ENCODE measurements around the gene MEIOSIN.

The MEIOSIN gene

GRCh38 chr19:45711851-45712698 lies 21.2 kb upstream of the MEIOSIN start:
- POLR2A ChIA-PET, result no interaction called here
- CTCF ChIA-PET, result interaction anchor here (1.9 to 10.9 kb wide), 2 partner anchors 19 to 20 kb away, joined by 9 to 96 read pairs; partner anchors contain the start of genes QPCTL and SNRPD2
- DNase-seq (ENCODE audit: extremely low spot score), result no peak
- TF ChIP-seq, protein P1, sequence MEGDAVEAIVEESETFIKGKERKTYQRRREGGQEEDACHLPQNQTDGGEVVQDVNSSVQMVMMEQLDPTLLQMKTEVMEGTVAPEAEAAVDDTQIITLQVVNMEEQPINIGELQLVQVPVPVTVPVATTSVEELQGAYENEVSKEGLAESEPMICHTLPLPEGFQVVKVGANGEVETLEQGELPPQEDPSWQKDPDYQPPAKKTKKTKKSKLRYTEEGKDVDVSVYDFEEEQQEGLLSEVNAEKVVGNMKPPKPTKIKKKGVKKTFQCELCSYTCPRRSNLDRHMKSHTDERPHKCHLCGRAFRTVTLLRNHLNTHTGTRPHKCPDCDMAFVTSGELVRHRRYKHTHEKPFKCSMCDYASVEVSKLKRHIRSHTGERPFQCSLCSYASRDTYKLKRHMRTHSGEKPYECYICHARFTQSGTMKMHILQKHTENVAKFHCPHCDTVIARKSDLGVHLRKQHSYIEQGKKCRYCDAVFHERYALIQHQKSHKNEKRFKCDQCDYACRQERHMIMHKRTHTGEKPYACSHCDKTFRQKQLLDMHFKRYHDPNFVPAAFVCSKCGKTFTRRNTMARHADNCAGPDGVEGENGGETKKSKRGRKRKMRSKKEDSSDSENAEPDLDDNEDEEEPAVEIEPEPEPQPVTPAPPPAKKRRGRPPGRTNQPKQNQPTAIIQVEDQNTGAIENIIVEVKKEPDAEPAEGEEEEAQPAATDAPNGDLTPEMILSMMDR (IDR thresholded peaks at IDR 0.05; ENCODE audit: control extremely low read depth, extremely low read depth, low read depth, missing control alignments), result no peak

- TF ChIP-seq, protein P1 (IDR thresholded peaks at IDR 0.05; ENCODE audit: control extremely low read depth, extremely low read depth, low read depth, missing control alignments), result no peak
- ChIA-PET CTCF (interaction anchor here (1.9 kb wide), 1 partner anchor 20 kb away, joined by 9 read pairs; the partner anchor contains the start of genes QPCTL and SNRPD2), POLR2A (interaction anchor here (0.5 kb wide), 1 partner anchor 1514 kb away, joined by 4 read pairs; no protein-coding TSS in a partner anchor)
- no peak for DNase-seq (ENCODE audit: extremely low spot score)
Observed at GRCh38 chr19:45712699-45713067, 20.6 kb upstream of the MEIOSIN start.

DNA sequence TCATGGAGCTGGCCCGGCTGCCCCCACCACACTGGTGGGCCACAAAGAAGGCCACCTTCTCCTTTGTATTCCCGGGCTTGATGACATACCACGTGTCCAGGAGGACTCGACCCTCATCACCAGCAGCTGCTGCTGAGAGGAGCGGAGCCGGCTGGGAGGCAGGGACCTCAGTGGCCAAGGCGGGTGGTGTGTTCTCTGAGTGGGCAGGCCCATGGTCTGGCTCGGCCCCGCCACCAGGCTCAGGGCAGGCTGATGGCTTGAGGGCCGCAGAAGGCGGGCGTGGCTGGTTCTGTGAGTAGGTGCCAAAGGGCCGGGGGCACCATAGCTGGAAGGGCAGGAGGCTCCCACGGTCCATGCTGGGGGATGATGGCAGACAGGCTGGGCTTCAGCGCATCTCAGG lies 20.1 kb upstream of the MEIOSIN start:
- CTCF ChIA-PET, result interaction anchor here (1.9 kb wide), 1 partner anchor 21 kb away, joined by 9 read pairs; the partner anchor contains the start of genes QPCTL and SNRPD2
- TF ChIP-seq, protein P1 (IDR thresholded peaks at IDR 0.05; ENCODE audit: control extremely low read depth, extremely low read depth, low read depth, missing control alignments), result no peak

GRCh38 chr19:45715139-45715538 lies 18.1 kb upstream of the MEIOSIN start:
- TF ChIP-seq, protein P1 (IDR thresholded peaks at IDR 0.05; ENCODE audit: control extremely low read depth, extremely low read depth, low read depth, missing control alignments), result no peak
- DNase-seq (ENCODE audit: extremely low spot score), result no peak
- CTCF ChIA-PET, result interaction anchor here (0.8 to 8.3 kb wide), 3 partner anchors 9 to 84 kb away, joined by 3 to 45 read pairs (median 23); partner anchors contain the start of genes QPCTL and SNRPD2
- POLR2A ChIA-PET, result no interaction called here

More for the DNA sequence above, 20.1 kb upstream of the MEIOSIN start:
- no peak for DNase-seq (ENCODE audit: extremely low spot score)
- POLR2A ChIA-PET, result interaction anchor here (0.5 kb wide), 1 partner anchor 1514 kb away, joined by 4 read pairs; no protein-coding TSS in a partner anchor

DNA sequence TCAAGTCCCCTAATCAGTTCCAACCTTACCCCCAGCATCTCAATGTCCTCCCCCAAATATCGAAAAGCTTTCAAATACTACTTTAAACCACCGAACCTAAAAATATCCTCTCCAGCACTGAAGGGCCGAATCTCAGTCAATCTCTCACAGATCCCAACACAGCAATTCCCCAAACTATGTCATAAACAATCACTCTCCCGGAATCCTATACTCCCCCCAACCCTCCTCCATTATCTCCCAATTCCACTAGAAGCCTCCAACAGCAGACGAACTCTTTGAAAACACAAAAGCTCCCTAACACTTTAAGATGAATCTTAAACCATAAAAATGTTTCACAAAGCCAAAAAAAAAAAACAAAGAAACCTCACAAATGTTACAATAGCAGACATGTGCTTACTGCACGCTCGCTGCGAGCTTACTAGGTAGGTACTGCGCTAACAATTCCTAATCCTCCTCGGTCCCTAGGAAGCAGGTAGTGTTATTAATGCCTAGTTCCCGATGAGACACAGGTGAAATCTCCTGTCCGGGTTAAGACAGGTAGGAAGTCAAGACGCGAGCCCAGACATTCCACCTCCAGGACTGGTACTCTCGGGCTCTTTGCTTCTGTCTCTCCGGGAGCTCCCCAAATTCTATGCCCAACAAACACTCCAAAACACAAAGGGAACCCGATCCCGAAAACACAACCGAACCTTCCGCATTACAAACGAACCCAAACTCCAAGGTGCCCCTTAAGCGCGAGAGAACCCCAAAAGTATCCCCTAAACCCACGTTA lies 16.7 kb upstream of the MEIOSIN start:
- CTCF ChIA-PET, result interaction anchor here (0.6 to 8.3 kb wide), 12 partner anchors 11 to 231 kb away, joined by 3 to 45 read pairs (median 4); partner anchors contain the start of genes FBXO46, QPCTL and SNRPD2
- POLR2A ChIA-PET, result interaction anchor here (0.6 to 1.2 kb wide), 6 partner anchors 9 to 241 kb away, joined by 3 to 5 read pairs (median 3); partner anchors contain the start of genes FBXO46, QPCTL and SNRPD2
- DNase-seq (ENCODE audit: extremely low spot score), result no peak
- TF ChIP-seq, protein P1 (IDR thresholded peaks at IDR 0.05; ENCODE audit: control extremely low read depth, extremely low read depth, low read depth, missing control alignments), result no peak
